ENCODE results near the gene INPP5B.

GRCh38 chr1:37840711-37841110 is 106.1 kb downstream of the INPP5B start:
- TF ChIP-seq POLR2A (IDR thresholded peaks at IDR 0.05; ENCODE audit: low read length) (no peak), GATA1 (IDR thresholded peaks at IDR 0.05; ENCODE audit: low read depth, low read length) (no peak)

All from erythroblast (primary cell).